Activated CD8-positive, alpha-beta memory T cell treated with anti-CD3 and anti-CD28 coated beads for 24 hours (primary cell): ENCODE measurements around the gene RESP18.

Experiments used
- DNase-seq: peaks from one replicate; pipeline ENCODE4 v3.0.0-alpha.2; 2020

Gene RESP18

GRCh38 chr2:219332542-219332941 lies at the start of gene RESP18:
Gene RESP18, minus strand, starts transcription at chr2:219332744.
- DNase-seq = no peak

GRCh38 chr2:219381448-219381847 lies 48.9 kb upstream of the RESP18 start:
- no peak for DNase-seq

- no peak for DNase-seq
Observed at GRCh38 chr2:219380926-219381325, 48.4 kb upstream of the RESP18 start.

GRCh38 chr2:219378163-219378851 lies 45.8 kb upstream of the RESP18 start:
- DNase-seq = no peak

GRCh38 chr2:219369447-219369861 lies 36.9 kb upstream of the RESP18 start:
- DNase-seq = no peak

- DNase-seq = no peak
Observed at GRCh38 chr2:219368690-219369191, 36.2 kb upstream of the RESP18 start.

GRCh38 chr2:219362524-219363164 lies 30.1 kb upstream of the RESP18 start:
- DNase-seq = no peak

- DNase-seq = no peak
Observed at GRCh38 chr2:219362072-219362471, 29.5 kb upstream of the RESP18 start.

- DNase-seq = no peak
Observed at GRCh38 chr2:219358170-219359075, 25.9 kb upstream of the RESP18 start.

GRCh38 chr2:219356834-219357233 lies 24.3 kb upstream of the RESP18 start:
- no peak for DNase-seq

- no peak for DNase-seq
Observed at GRCh38 chr2:219354582-219354981, 22.0 kb upstream of the RESP18 start.

GRCh38 chr2:219353129-219353528 lies 20.6 kb upstream of the RESP18 start:
- peak; percentile 43 for DNase-seq

GRCh38 chr2:219352448-219353023 lies 20.0 kb upstream of the RESP18 start:
- peak; percentile 85 for DNase-seq

GRCh38 chr2:219350710-219351221 lies 18.2 kb upstream of the RESP18 start:
- DNase-seq = no peak

GRCh38 chr2:219350215-219350614 lies 17.7 kb upstream of the RESP18 start:
- no peak for DNase-seq

- DNase-seq = no peak
Observed at GRCh38 chr2:219344751-219345430, 12.3 kb upstream of the RESP18 start.

GRCh38 chr2:219335373-219335786 lies 2.8 kb upstream of the RESP18 start:
- DNase-seq = no peak

- DNase-seq = no peak
Observed at GRCh38 chr2:219334076-219334475, 1.5 kb upstream of the RESP18 start.

GRCh38 chr2:219331560-219332213 lies 857 bp downstream of the RESP18 start:
- peak; percentile 62 for DNase-seq

GRCh38 chr2:219327719-219328118 lies 4.8 kb downstream of the RESP18 start:
- DNase-seq = no peak

- DNase-seq = no peak
Observed at GRCh38 chr2:219325657-219326315, 6.8 kb downstream of the RESP18 start.
